ENCODE results near the gene ZNF503. TPM values are rescaled to one million over a fixed set of nuclear protein-coding genes. Genes with fewer than 3 reads are reported as not detected.

Gene ZNF503
- total RNA-seq, 1 donor from 2014 or later = 3.7 TPM

DNA sequence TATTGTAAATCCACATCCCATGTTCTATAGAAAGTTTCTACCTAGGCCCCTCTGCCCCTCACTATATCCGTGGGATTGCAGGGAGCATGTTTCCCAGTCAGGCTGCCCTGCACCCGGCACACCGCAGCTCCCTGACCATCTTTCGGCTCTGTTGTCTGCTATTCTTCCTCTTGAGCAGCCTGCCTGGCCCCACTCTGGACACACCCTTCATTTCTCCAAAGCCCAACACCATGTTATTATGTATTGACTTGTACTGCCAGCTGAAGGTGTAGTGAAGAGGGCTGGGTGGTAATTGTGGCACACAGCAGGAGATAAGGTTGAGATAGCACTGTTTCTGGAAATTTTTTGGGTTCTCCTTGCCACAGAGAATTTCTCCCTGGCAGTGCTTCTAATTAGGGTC lies 39.6 kb upstream of the ZNF503 start:
- Histone ChIP-seq H3K27ac (ENCODE audit: low read depth, low read length) (no peak overlapping the region), H3K36me3 (ENCODE audit: control insufficient read depth in 3 of 3, insufficient read depth in 3 of 3, low read length in 3 of 3) (no peaks in the 10 kb centered on the region), H3K4me3 (ENCODE audit: low read length in 3 of 3) (no peak overlapping the region), H3K9ac (ENCODE audit: low read depth in 1 of 3, low read length in 3 of 3) (no peak overlapping the region), H3K9me3 (ENCODE audit: control insufficient read depth in 3 of 3, low read length in 3 of 3) (peaks cover 0 to 6% (median 3%) of the 10 kb centered on the region in 3 donors), H3K4me1 (ENCODE audit: control insufficient read depth in 3 of 3, insufficient read depth in 3 of 3, low read length in 3 of 3) (no peaks in the 10 kb centered on the region), H3K27me3 (ENCODE audit: control insufficient read depth in 3 of 3, insufficient read depth in 3 of 3, low read length in 3 of 3) (no peaks in the 10 kb centered on the region)

GRCh38 chr10:75440271-75440793 lies 38.8 kb upstream of the ZNF503 start:
- no peaks in the 10 kb centered on the region for H3K4me1 ChIP-seq (ENCODE audit: control insufficient read depth in 3 of 3, insufficient read depth in 3 of 3, low read length in 3 of 3)
- H3K36me3 ChIP-seq (ENCODE audit: control insufficient read depth in 3 of 3, insufficient read depth in 3 of 3, low read length in 3 of 3) = no peaks in the 10 kb centered on the region
- H3K27me3 ChIP-seq (ENCODE audit: control insufficient read depth in 3 of 3, insufficient read depth in 3 of 3, low read length in 3 of 3) = no peaks in the 10 kb centered on the region
- peaks cover 0 to 3% (median 3%) of the 10 kb centered on the region in 3 donors for H3K9me3 ChIP-seq (ENCODE audit: control insufficient read depth in 3 of 3, low read length in 3 of 3)
- no peak overlapping the region for H3K9ac ChIP-seq (ENCODE audit: low read depth in 1 of 3, low read length in 3 of 3)
- H3K4me3 ChIP-seq (ENCODE audit: low read length in 3 of 3) = no peak overlapping the region
- no peak overlapping the region for H3K27ac ChIP-seq (ENCODE audit: low read depth, low read length)

GRCh38 chr10:75439811-75440210 lies 38.2 kb upstream of the ZNF503 start:
- H3K27me3 ChIP-seq (ENCODE audit: control insufficient read depth in 3 of 3, insufficient read depth in 3 of 3, low read length in 3 of 3) = no peaks in the 10 kb centered on the region

GRCh38 chr10:75438275-75438674 lies 36.7 kb upstream of the ZNF503 start:
- H3K9ac ChIP-seq (ENCODE audit: low read depth in 1 of 3, low read length in 3 of 3) = no peak overlapping the region
- H3K4me3 ChIP-seq (ENCODE audit: low read length in 3 of 3) = no peak overlapping the region
- H3K4me1 ChIP-seq (ENCODE audit: control insufficient read depth in 3 of 3, insufficient read depth in 3 of 3, low read length in 3 of 3) = no peaks in the 10 kb centered on the region
- H3K27me3 ChIP-seq (ENCODE audit: control insufficient read depth in 3 of 3, insufficient read depth in 3 of 3, low read length in 3 of 3) = peaks cover 0 to 7% (median 0%) of the 10 kb centered on the region in 3 donors
- H3K27ac ChIP-seq (ENCODE audit: low read depth, low read length) = no peak overlapping the region
- no peaks in the 10 kb centered on the region for H3K9me3 ChIP-seq (ENCODE audit: control insufficient read depth in 3 of 3, low read length in 3 of 3)
- H3K36me3 ChIP-seq (ENCODE audit: control insufficient read depth in 3 of 3, insufficient read depth in 3 of 3, low read length in 3 of 3) = no peaks in the 10 kb centered on the region

More at GRCh38 chr10:75439811-75440210, 38.2 kb upstream of the ZNF503 start:
- H3K27ac ChIP-seq (ENCODE audit: low read depth, low read length) = no peak overlapping the region
- H3K36me3 ChIP-seq (ENCODE audit: control insufficient read depth in 3 of 3, insufficient read depth in 3 of 3, low read length in 3 of 3) = no peaks in the 10 kb centered on the region
- peaks cover 0 to 3% (median 3%) of the 10 kb centered on the region in 3 donors for H3K9me3 ChIP-seq (ENCODE audit: control insufficient read depth in 3 of 3, low read length in 3 of 3)
- no peak overlapping the region for H3K4me3 ChIP-seq (ENCODE audit: low read length in 3 of 3)
- no peaks in the 10 kb centered on the region for H3K4me1 ChIP-seq (ENCODE audit: control insufficient read depth in 3 of 3, insufficient read depth in 3 of 3, low read length in 3 of 3)
- H3K9ac ChIP-seq (ENCODE audit: low read depth in 1 of 3, low read length in 3 of 3) = no peak overlapping the region

GRCh38 chr10:75437693-75438092 lies 36.1 kb upstream of the ZNF503 start:
- H3K9ac ChIP-seq (ENCODE audit: low read depth in 1 of 3, low read length in 3 of 3) = no peak overlapping the region
- no peaks in the 10 kb centered on the region for H3K9me3 ChIP-seq (ENCODE audit: control insufficient read depth in 3 of 3, low read length in 3 of 3)
- H3K4me1 ChIP-seq (ENCODE audit: control insufficient read depth in 3 of 3, insufficient read depth in 3 of 3, low read length in 3 of 3) = peaks cover 0 to 1% (median 0%) of the 10 kb centered on the region in 3 donors
- H3K27ac ChIP-seq (ENCODE audit: low read depth, low read length) = no peak overlapping the region
- peaks cover 0 to 12% (median 0%) of the 10 kb centered on the region in 3 donors for H3K27me3 ChIP-seq (ENCODE audit: control insufficient read depth in 3 of 3, insufficient read depth in 3 of 3, low read length in 3 of 3)
- no peak overlapping the region for H3K4me3 ChIP-seq (ENCODE audit: low read length in 3 of 3)
- no peaks in the 10 kb centered on the region for H3K36me3 ChIP-seq (ENCODE audit: control insufficient read depth in 3 of 3, insufficient read depth in 3 of 3, low read length in 3 of 3)

DNA sequence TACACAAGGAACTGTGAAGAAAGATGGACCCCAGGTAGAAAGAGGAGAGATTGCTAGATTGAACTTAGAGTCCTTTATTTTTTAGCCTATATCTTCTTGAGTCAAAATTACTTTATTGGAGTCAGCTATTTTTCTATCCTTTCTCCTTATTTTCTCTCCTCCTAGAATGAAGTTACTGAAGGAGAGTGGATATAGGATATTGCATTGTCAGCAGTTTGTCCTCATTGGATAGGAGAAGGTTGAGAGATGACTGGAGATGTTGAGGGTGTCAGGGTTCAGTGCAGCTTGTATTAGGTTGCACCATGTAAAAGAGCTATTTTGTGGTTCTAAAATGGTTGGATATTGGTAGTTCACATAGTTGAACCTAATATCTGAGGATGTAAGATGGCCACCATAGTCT lies 35.3 kb upstream of the ZNF503 start:
- Histone ChIP-seq H3K4me1 (ENCODE audit: control insufficient read depth in 3 of 3, insufficient read depth in 3 of 3, low read length in 3 of 3) (peaks cover 4 to 6% (median 5%) of the 10 kb centered on the region in 3 donors), H3K9me3 (ENCODE audit: control insufficient read depth in 3 of 3, low read length in 3 of 3) (no peaks in the 10 kb centered on the region), H3K27me3 (ENCODE audit: control insufficient read depth in 3 of 3, insufficient read depth in 3 of 3, low read length in 3 of 3) (peaks cover 0 to 18% (median 4%) of the 10 kb centered on the region in 3 donors), H3K9ac (ENCODE audit: low read depth in 1 of 3, low read length in 3 of 3) (no peak overlapping the region), H3K36me3 (ENCODE audit: control insufficient read depth in 3 of 3, insufficient read depth in 3 of 3, low read length in 3 of 3) (no peaks in the 10 kb centered on the region), H3K27ac (ENCODE audit: low read depth, low read length) (no peak overlapping the region), H3K4me3 (ENCODE audit: low read length in 3 of 3) (no peak overlapping the region)

GRCh38 chr10:75435291-75435690 lies 33.7 kb upstream of the ZNF503 start:
- no peaks in the 10 kb centered on the region for H3K9me3 ChIP-seq (ENCODE audit: control insufficient read depth in 3 of 3, low read length in 3 of 3)
- H3K36me3 ChIP-seq (ENCODE audit: control insufficient read depth in 3 of 3, insufficient read depth in 3 of 3, low read length in 3 of 3) = no peaks in the 10 kb centered on the region
- no peak overlapping the region for H3K4me3 ChIP-seq (ENCODE audit: low read length in 3 of 3)
- peaks cover 0 to 23% (median 7%) of the 10 kb centered on the region in 3 donors for H3K27me3 ChIP-seq (ENCODE audit: control insufficient read depth in 3 of 3, insufficient read depth in 3 of 3, low read length in 3 of 3)
- no peak overlapping the region for H3K9ac ChIP-seq (ENCODE audit: low read depth in 1 of 3, low read length in 3 of 3)
- H3K27ac ChIP-seq (ENCODE audit: low read depth, low read length) = no peak overlapping the region
- peaks cover 6 to 18% (median 7%) of the 10 kb centered on the region in 3 donors for H3K4me1 ChIP-seq (ENCODE audit: control insufficient read depth in 3 of 3, insufficient read depth in 3 of 3, low read length in 3 of 3)

- no peak overlapping the region for H3K4me3 ChIP-seq (ENCODE audit: low read length in 3 of 3)
- no peaks in the 10 kb centered on the region for H3K9me3 ChIP-seq (ENCODE audit: control insufficient read depth in 3 of 3, low read length in 3 of 3)
- H3K27ac ChIP-seq (ENCODE audit: low read depth, low read length) = no peak overlapping the region
- H3K4me1 ChIP-seq (ENCODE audit: control insufficient read depth in 3 of 3, insufficient read depth in 3 of 3, low read length in 3 of 3) = peaks cover 11 to 25% (median 12%) of the 10 kb centered on the region in 3 donors
- no peak overlapping the region for H3K9ac ChIP-seq (ENCODE audit: low read depth in 1 of 3, low read length in 3 of 3)
- peaks cover 0 to 23% (median 7%) of the 10 kb centered on the region in 3 donors for H3K27me3 ChIP-seq (ENCODE audit: control insufficient read depth in 3 of 3, insufficient read depth in 3 of 3, low read length in 3 of 3)
- H3K36me3 ChIP-seq (ENCODE audit: control insufficient read depth in 3 of 3, insufficient read depth in 3 of 3, low read length in 3 of 3) = no peaks in the 10 kb centered on the region
These were observed 32.7 kb upstream of the ZNF503 start for GRCh38 chr10:75434291-75434690.

DNA sequence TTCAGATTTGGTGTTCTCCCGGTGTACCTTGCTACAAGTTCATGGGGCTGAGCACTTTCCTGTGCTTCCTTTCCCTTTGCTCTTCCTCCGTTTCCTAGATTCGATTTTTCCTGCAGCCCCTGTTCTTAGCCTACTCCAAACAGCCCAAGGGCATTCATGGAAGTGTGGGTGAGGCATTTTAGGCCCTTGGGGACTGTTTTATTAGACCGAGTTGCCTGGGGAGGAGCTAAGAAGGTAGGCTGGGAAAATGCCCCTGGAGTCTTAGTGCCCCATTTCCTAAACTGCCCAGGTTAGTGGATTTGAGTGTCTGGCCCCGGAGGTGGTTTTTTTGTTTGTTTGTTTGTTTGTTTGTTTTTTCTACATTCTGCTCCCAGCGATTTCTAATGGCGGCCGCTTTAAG lies 31.7 kb upstream of the ZNF503 start:
- no peak overlapping the region for H3K27ac ChIP-seq (ENCODE audit: low read depth, low read length)
- no peak overlapping the region for H3K9ac ChIP-seq (ENCODE audit: low read depth in 1 of 3, low read length in 3 of 3)
- peaks cover 0 to 23% (median 7%) of the 10 kb centered on the region in 3 donors for H3K27me3 ChIP-seq (ENCODE audit: control insufficient read depth in 3 of 3, insufficient read depth in 3 of 3, low read length in 3 of 3)
- no peaks in the 10 kb centered on the region for H3K9me3 ChIP-seq (ENCODE audit: control insufficient read depth in 3 of 3, low read length in 3 of 3)
- H3K4me3 ChIP-seq (ENCODE audit: low read length in 3 of 3) = no peak overlapping the region
- H3K36me3 ChIP-seq (ENCODE audit: control insufficient read depth in 3 of 3, insufficient read depth in 3 of 3, low read length in 3 of 3) = no peaks in the 10 kb centered on the region
- H3K4me1 ChIP-seq (ENCODE audit: control insufficient read depth in 3 of 3, insufficient read depth in 3 of 3, low read length in 3 of 3) = peaks cover 12 to 29% (median 15%) of the 10 kb centered on the region in 3 donors

DNA sequence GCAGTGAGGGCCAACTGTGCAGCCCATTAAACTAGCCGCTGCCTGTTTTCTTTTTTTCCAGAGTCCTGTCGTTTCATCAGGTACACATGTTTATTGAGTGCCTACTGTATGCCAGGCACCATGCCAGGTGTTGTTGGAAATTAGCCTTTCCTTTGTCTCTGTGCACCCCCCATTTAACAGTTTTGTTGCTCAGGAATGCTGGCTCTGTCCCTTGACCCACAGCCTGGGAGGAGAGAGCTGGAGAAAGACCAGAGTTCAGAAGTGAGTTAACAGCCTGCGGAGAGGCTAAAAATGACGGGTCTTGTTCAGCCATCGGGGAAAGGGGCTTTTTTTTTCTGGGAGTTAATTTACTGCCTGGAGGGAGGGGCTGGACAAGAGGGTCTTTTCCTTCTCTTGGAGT lies 31.2 kb upstream of the ZNF503 start:
- Histone ChIP-seq H3K9me3 (ENCODE audit: control insufficient read depth in 3 of 3, low read length in 3 of 3) (no peaks in the 10 kb centered on the region), H3K4me3 (ENCODE audit: low read length in 3 of 3) (no peak overlapping the region), H3K36me3 (ENCODE audit: control insufficient read depth in 3 of 3, insufficient read depth in 3 of 3, low read length in 3 of 3) (no peaks in the 10 kb centered on the region), H3K9ac (ENCODE audit: low read depth in 1 of 3, low read length in 3 of 3) (no peak overlapping the region), H3K27me3 (ENCODE audit: control insufficient read depth in 3 of 3, insufficient read depth in 3 of 3, low read length in 3 of 3) (peaks cover 0 to 23% (median 7%) of the 10 kb centered on the region in 3 donors), H3K4me1 (ENCODE audit: control insufficient read depth in 3 of 3, insufficient read depth in 3 of 3, low read length in 3 of 3) (peaks cover 12 to 30% (median 15%) of the 10 kb centered on the region in 3 donors), H3K27ac (ENCODE audit: low read depth, low read length) (no peak overlapping the region)

All from skeletal muscle tissue (tissue), 4 donors.